Raji (cell line): Measurements from ENCODE around the gene GAN.

Experiments
- POLR2A ChIP-seq: IDR thresholded peaks from 2 replicates; pipeline ENCODE4 v1.6.1; 2011; ENCODE audit warnings: low read depth, low read length, control low read depth; ENCODE audit not compliant: insufficient read depth

The GAN gene

GRCh38 chr16:81324808-81325207 lies 10.0 kb downstream of the GAN start:
- TF ChIP-seq POLR2A, result no peak

GRCh38 chr16:81327011-81327410 lies 12.2 kb downstream of the GAN start:
- no peak for TF ChIP-seq POLR2A

GRCh38 chr16:81327447-81328196 lies 12.9 kb downstream of the GAN start:
- no peak for TF ChIP-seq POLR2A

GRCh38 chr16:81329947-81330346 lies 15.2 kb downstream of the GAN start:
- TF ChIP-seq POLR2A, result no peak

GRCh38 chr16:81333356-81333755 lies 18.6 kb downstream of the GAN start:
- no peak for TF ChIP-seq POLR2A

- no peak for TF ChIP-seq POLR2A
Observed at GRCh38 chr16:81335669-81336068, 20.9 kb downstream of the GAN start.

- TF ChIP-seq POLR2A, result no peak
Observed at GRCh38 chr16:81337097-81337496, 22.3 kb downstream of the GAN start.

GRCh38 chr16:81347425-81347824 lies 32.7 kb downstream of the GAN start:
- TF ChIP-seq POLR2A, result no peak

GRCh38 chr16:81349608-81350305 lies 35.0 kb downstream of the GAN start:
- TF ChIP-seq POLR2A, result no peak

GRCh38 chr16:81350306-81350615 lies 35.5 kb downstream of the GAN start:
- no peak for TF ChIP-seq POLR2A

- no peak for TF ChIP-seq POLR2A
Observed at GRCh38 chr16:81353895-81354294, 39.1 kb downstream of the GAN start.

GRCh38 chr16:81357711-81358260 lies 43.0 kb downstream of the GAN start:
- no peak for TF ChIP-seq POLR2A

- TF ChIP-seq POLR2A, result no peak
Observed at GRCh38 chr16:81358860-81359259, 44.1 kb downstream of the GAN start.

- no peak for TF ChIP-seq POLR2A
Observed at GRCh38 chr16:81360135-81360534, 45.4 kb downstream of the GAN start.

GRCh38 chr16:81365731-81366130 lies 51.0 kb downstream of the GAN start:
- no peak for TF ChIP-seq POLR2A

GRCh38 chr16:81366316-81366932 lies 51.7 kb downstream of the GAN start:
- no peak for TF ChIP-seq POLR2A
